HEK293 (cell line): Measurements from ENCODE around the gene SYNJ2.
A peak's percentile ranks its signal among the peaks of the same experiment; 100 is the strongest.

ENCODE experiments used
- CTCF ChIA-PET: fragments of 350-600 bp; formaldehyde crosslinking; extraction: SDS; loops from one replicate; lab custom pipeline; 2021; ENCODE audit warnings: antibody characterized with exemption; lab: Yijun Ruan, JAX
- POLR2A ChIA-PET: fragments of 300-600 bp; formaldehyde crosslinking; extraction: SDS; loops from one replicate; lab custom pipeline; 2020; ENCODE audit warnings: antibody characterized with exemption, inconsistent platforms; lab: Yijun Ruan, JAX
- H3K27ac ChIP-seq: fragments of 200-500 bp; sonication (Bioruptor generic); 2 replicates; pipeline ENCODE4 v1.5.1; 2014; ENCODE audit warnings: low read depth, low read length, control low read depth, inconsistent platforms; ENCODE audit errors: extremely low read depth
- H3K36me3 ChIP-seq, 2 experiments: fragments of 200-500 bp in 1 of 2; sonication (Bioruptor generic) in 1 of 2; 1 replicate in 1 of 2; 2 replicates in 1 of 2; pipeline ENCODE4 v1.5.1; 2014 to 2017; ENCODE audit warnings: inconsistent platforms in 2 of 2, low read length in 2 of 2; ENCODE audit not compliant: control insufficient read depth in 2 of 2, insufficient read depth in 1 of 2
- H3K4me1 ChIP-seq: fragments of 200-500 bp; sonication (Bioruptor generic); 2 replicates; pipeline ENCODE4 v1.5.1; 2014; ENCODE audit warnings: mild to moderate bottlenecking, low read length, inconsistent platforms; ENCODE audit not compliant: control insufficient read depth, insufficient read depth
- H3K4me3 ChIP-seq: 2 replicates; pipeline ENCODE4 v1.5.1; 2011; ENCODE audit warnings: low read depth, mild to moderate bottlenecking, control low read depth, low read length, moderate library complexity
- H3K9me3 ChIP-seq: fragments of 200-500 bp; sonication (Bioruptor generic); 2 replicates; pipeline ENCODE4 v1.5.1; 2014; ENCODE audit warnings: low read depth, low read length, inconsistent platforms; ENCODE audit not compliant: control insufficient read depth, insufficient read depth
- ATF2 ChIP-seq: fragments of 450-650 bp; formaldehyde crosslinking; IDR thresholded peaks from 2 replicates; pipeline ENCODE4 v1.5.1; 2016; ENCODE audit warnings: missing biosample characterization, missing genetic modification characterization, low read depth
- EGR2 ChIP-seq: fragments of 450-650 bp; formaldehyde crosslinking; IDR thresholded peaks from 2 replicates; pipeline ENCODE4 v1.5.1; 2016; ENCODE audit warnings: low read depth, missing biosample characterization, missing genetic modification characterization
- FEZF1 ChIP-seq: fragments of 450-650 bp; formaldehyde crosslinking; IDR thresholded peaks from 2 replicates; pipeline ENCODE4 v1.5.1; 2016; ENCODE audit warnings: missing biosample characterization, missing genetic modification characterization
- KLF16 ChIP-seq: fragments of 450-650 bp; formaldehyde crosslinking; IDR thresholded peaks from 2 replicates; pipeline ENCODE4 v1.5.1; 2017; ENCODE audit warnings: missing biosample characterization, missing genetic modification characterization
- KLF7 ChIP-seq: fragments of 450-650 bp; formaldehyde crosslinking; IDR thresholded peaks from 2 replicates; pipeline ENCODE4 v1.5.1; 2016; ENCODE audit warnings: missing biosample characterization, missing genetic modification characterization, borderline replicate concordance
- MYNN ChIP-seq: fragments of 450-650 bp; formaldehyde crosslinking; IDR thresholded peaks from 2 replicates; pipeline ENCODE4 v1.5.1; 2016; ENCODE audit warnings: missing biosample characterization, missing genetic modification characterization, borderline replicate concordance
- ZBTB48 ChIP-seq: fragments of 450-650 bp; formaldehyde crosslinking; IDR thresholded peaks from 2 replicates; pipeline ENCODE4 v1.5.1; 2016; ENCODE audit warnings: missing biosample characterization, missing genetic modification characterization
- ZEB2 ChIP-seq: fragments of 450-650 bp; formaldehyde crosslinking; IDR thresholded peaks from 2 replicates; pipeline ENCODE4 v1.5.1; 2016; ENCODE audit warnings: missing biosample characterization, missing genetic modification characterization
- ZFP37 ChIP-seq: fragments of 450-650 bp; formaldehyde crosslinking; IDR thresholded peaks from 2 replicates; pipeline ENCODE4 v1.5.1; 2016; ENCODE audit warnings: missing biosample characterization, missing genetic modification characterization
- ZIC2 ChIP-seq: fragments of 450-650 bp; formaldehyde crosslinking; IDR thresholded peaks from 2 replicates; pipeline ENCODE4 v1.5.1; 2016; ENCODE audit warnings: missing biosample characterization, missing genetic modification characterization
- ZNF214 ChIP-seq: fragments of 450-650 bp; formaldehyde crosslinking; IDR thresholded peaks from 2 replicates; pipeline ENCODE4 v1.5.1; 2017; ENCODE audit warnings: missing biosample characterization, mild to moderate bottlenecking, missing genetic modification characterization, borderline replicate concordance
- ZNF292 ChIP-seq: fragments of 450-650 bp; formaldehyde crosslinking; IDR thresholded peaks from 2 replicates; pipeline ENCODE4 v1.5.1; 2016; ENCODE audit warnings: low read depth, missing biosample characterization, missing genetic modification characterization, borderline replicate concordance
- ZNF398 ChIP-seq: fragments of 450-650 bp; formaldehyde crosslinking; IDR thresholded peaks from 2 replicates; pipeline ENCODE4 v1.5.1; 2017; ENCODE audit warnings: missing biosample characterization, missing genetic modification characterization
- ZNF510 ChIP-seq: fragments of 450-650 bp; formaldehyde crosslinking; IDR thresholded peaks from 2 replicates; pipeline ENCODE4 v1.5.1; 2018; ENCODE audit warnings: mild to moderate bottlenecking, missing genetic modification characterization, missing biosample characterization; ENCODE audit not compliant: insufficient replicate concordance
- ZNF555 ChIP-seq: fragments of 450-650 bp; formaldehyde crosslinking; conservative IDR thresholded peaks from 2 replicates; pipeline ENCODE4 v1.5.1; 2017; ENCODE audit warnings: missing biosample characterization, mild to moderate bottlenecking, missing genetic modification characterization, inconsistent platforms
- ZNF560 ChIP-seq: fragments of 450-650 bp; formaldehyde crosslinking; IDR thresholded peaks from 2 replicates; pipeline ENCODE4 v1.5.1; 2017; ENCODE audit warnings: missing biosample characterization, missing genetic modification characterization, borderline replicate concordance
- ZNF561 ChIP-seq: fragments of 450-650 bp; IDR thresholded peaks from 2 replicates; pipeline ENCODE4 v1.5.1; 2018; ENCODE audit warnings: missing biosample characterization, missing genetic modification characterization, borderline replicate concordance
- ZNF621 ChIP-seq: fragments of 450-650 bp; formaldehyde crosslinking; IDR thresholded peaks from 2 replicates; pipeline ENCODE4 v1.5.1; 2017; ENCODE audit warnings: missing biosample characterization, missing genetic modification characterization
- ZNF623 ChIP-seq: fragments of 450-650 bp; formaldehyde crosslinking; IDR thresholded peaks from 2 replicates; pipeline ENCODE4 v1.5.1; 2016; ENCODE audit warnings: missing biosample characterization, missing genetic modification characterization
- ZNF704 ChIP-seq: fragments of 450-650 bp; formaldehyde crosslinking; IDR thresholded peaks from 2 replicates; pipeline ENCODE4 v1.5.1; 2016; ENCODE audit warnings: missing biosample characterization, missing genetic modification characterization
- ZNF785 ChIP-seq: fragments of 450-650 bp; formaldehyde crosslinking; IDR thresholded peaks from 2 replicates; pipeline ENCODE4 v1.5.1; 2016; ENCODE audit warnings: missing biosample characterization, missing genetic modification characterization
- ZNF843 ChIP-seq: fragments of 450-650 bp; formaldehyde crosslinking; IDR thresholded peaks from 2 replicates; pipeline ENCODE4 v1.5.1; 2016; ENCODE audit warnings: missing biosample characterization, missing genetic modification characterization

SYNJ2 gene

GRCh38 chr6:158026901-158027589 is 45.4 kb downstream of the SYNJ2 start:
- no peaks in the 10 kb centered on the region for H3K9me3 ChIP-seq
- H3K36me3 ChIP-seq: peaks cover 0 to 12% of the 10 kb centered on the region in 2 experiments; a peak in 1 of 3 replicates
- H3K27ac ChIP-seq: peak overlapping the region; percentile 45; the same call in 1 of the 2 replicates
- H3K4me3 ChIP-seq: no peak overlapping the region
- TF ChIP-seq ZNF561 (tag by site-specific recombination) (0 out of 2 replicates have a peak, but pooled peaks have one; percentile 5), ZEB2 (tag by site-specific recombination) (no peak), ZIC2 (tag by site-specific recombination) (peak; percentile 65), FEZF1 (tag by site-specific recombination) (0 out of 2 replicates have a peak, but pooled peaks have one; percentile 3), KLF7 (tag by site-specific recombination) (no peak), ZFP37 (tag by site-specific recombination) (no peak)
- ChIA-PET POLR2A (interaction anchor here (1.0 to 4.2 kb wide), 8 partner anchors 11 to 45 kb away, joined by 4 to 33 read pairs (median 8); partner anchors contain the start of gene SYNJ2), CTCF (interaction anchor here (0.7 to 3.0 kb wide), 28 partner anchors 8 to 270 kb away, joined by 3 to 46 read pairs (median 8); no protein-coding TSS in a partner anchor)
- peaks cover 22% of the 10 kb centered on the region for H3K4me1 ChIP-seq

GRCh38 chr6:158027590-158028285 is 46.1 kb downstream of the SYNJ2 start:
- no peaks in the 10 kb centered on the region for H3K9me3 ChIP-seq
- H3K4me1 ChIP-seq: peaks cover 22% of the 10 kb centered on the region
- POLR2A ChIA-PET: interaction anchor here (0.6 to 4.2 kb wide), 4 partner anchors 12 to 119 kb away, joined by 3 to 33 read pairs (median 12); no protein-coding TSS in a partner anchor
- CTCF ChIA-PET: interaction anchor here (1.2 to 3.0 kb wide), 5 partner anchors 11 to 44 kb away, joined by 4 to 46 read pairs (median 14); no protein-coding TSS in a partner anchor
- peaks cover 0 to 12% of the 10 kb centered on the region in 2 experiments; a peak in 1 of 3 replicates for H3K36me3 ChIP-seq
- no peak overlapping the region for H3K4me3 ChIP-seq
- no peak overlapping the region for H3K27ac ChIP-seq
- TF ChIP-seq ZNF704 (tag by site-specific recombination) (no peak), EGR2 (tag by site-specific recombination) (peak; percentile 66; the same call in 1 of the 2 replicates), ZNF398 (tag by site-specific recombination) (no peak), ZNF843 (tag by site-specific recombination) (no peak), ZNF560 (no peak), ZNF623 (no peak), ZNF555 (tag by site-specific recombination) (no peak), ZNF510 (tag by site-specific recombination) (no peak), ZNF292 (no peak), ATF2 (tag by site-specific recombination) (no peak), KLF16 (no peak), ZNF214 (tag by site-specific recombination) (no peak), ZBTB48 (tag by site-specific recombination) (0 out of 2 replicates have a peak, but pooled peaks have one; percentile 40), MYNN (tag by site-specific recombination) (0 out of 2 replicates have a peak, but pooled peaks have one; percentile 24), ZNF621 (tag by site-specific recombination) (no peak), ZNF785 (no peak)
